Ovary (tissue), 3 donors: Measurements from ENCODE around the gene SAC3D1.

ENCODE experiments used
- CTCF ChIP-seq, 3 donors: fragments of 450-650 bp in 2 of 3; fragments of 200-600 bp in 1 of 3; IDR thresholded peaks; one replicate each; pipeline versions ENCODE4 v1.5.1 to v1.8.0; 2016 to 2022; ENCODE audit warnings: antibody characterized with exemption in 3 of 3, mild to moderate bottlenecking in 1 of 3
- EP300 ChIP-seq: sonication (generic); formaldehyde crosslinking; IDR thresholded peaks from one replicate; pipeline ENCODE4 v1.6.1; 2017; ENCODE audit warnings: antibody characterized with exemption
- POLR2A ChIP-seq: fragments of 450-650 bp; IDR thresholded peaks from one replicate; pipeline ENCODE4 v1.6.1; 2017; ENCODE audit warnings: antibody characterized with exemption, mild to moderate bottlenecking, moderate library complexity
- donor health status: DM: no; HTN: no; CAD: no.

DNA sequence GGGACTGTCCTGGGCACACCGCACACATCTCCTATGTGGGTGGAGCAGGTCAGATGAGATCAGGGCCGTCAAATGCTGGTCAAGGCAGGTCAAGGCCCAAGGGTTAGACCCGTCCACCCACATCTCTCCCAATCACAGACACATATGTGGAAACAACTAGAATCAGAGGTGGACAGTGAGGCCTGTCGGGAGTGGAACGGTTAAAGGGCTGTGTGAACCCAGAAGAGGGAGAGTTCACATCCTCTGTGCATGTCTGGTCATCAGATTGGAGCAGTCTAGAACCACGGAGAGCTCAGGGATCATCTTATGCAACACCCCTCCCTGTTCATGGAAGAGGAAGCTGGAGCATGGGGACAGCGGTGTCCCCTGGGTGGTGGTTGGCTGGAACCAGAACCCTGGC is 21.2 kb upstream of the SAC3D1 start:
- no peak for TF ChIP-seq CTCF (IDR thresholded peaks at IDR 0.05)
- TF ChIP-seq EP300 = no peak
- no peak for TF ChIP-seq POLR2A
